ENCODE measurements around the gene ATP7B.
"Not testable (repeated sequence)": the region's sequence is repeated elsewhere in the genome, so short reads cannot be mapped to it uniquely, and the experiment has no call there.

Gene ATP7B

DNA sequence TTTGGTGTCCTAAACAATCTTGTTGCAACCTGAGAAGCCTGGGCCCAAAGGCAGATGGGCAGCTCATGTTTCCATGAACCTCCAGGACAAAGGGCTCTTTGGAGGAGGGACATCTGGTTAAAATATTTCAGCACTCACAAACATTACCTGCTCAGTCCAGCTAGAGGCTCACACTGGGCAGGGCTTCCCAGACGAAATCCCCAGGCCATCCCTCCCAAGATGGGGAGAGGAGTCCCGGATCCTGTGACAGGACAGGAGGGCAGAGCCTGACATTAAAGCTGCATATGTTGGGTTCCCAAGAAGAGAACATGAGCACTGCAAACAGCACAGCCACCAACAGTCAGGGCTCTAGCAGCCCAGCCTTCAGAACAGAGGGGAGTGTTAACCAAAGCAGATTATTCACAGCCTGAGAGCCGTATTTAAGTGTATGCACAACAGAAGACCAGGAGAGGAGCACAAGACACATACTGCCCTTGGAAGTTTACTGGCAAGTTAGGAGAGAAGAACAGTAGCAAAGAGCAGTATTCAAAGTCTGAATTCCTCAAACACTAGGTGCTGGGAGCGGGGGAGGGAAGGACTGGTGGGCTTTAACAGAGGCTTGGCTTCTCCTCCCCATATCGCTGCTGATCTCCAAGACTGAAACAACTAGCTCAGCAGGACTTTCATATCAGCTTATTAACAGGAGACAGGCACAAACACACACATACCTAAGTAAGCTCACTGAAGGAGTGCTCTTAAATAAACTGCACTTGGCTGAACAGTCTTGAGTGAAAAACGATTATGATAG, 12.3 kb downstream of the ATP7B start:
- TF ChIP-seq ZNF274 (IDR thresholded peaks at IDR 0.05; ENCODE audit: low read depth, low read length), result no peak
- H3K4me3 ChIP-seq (ENCODE audit: low read length), result no peak overlapping the region

DNA sequence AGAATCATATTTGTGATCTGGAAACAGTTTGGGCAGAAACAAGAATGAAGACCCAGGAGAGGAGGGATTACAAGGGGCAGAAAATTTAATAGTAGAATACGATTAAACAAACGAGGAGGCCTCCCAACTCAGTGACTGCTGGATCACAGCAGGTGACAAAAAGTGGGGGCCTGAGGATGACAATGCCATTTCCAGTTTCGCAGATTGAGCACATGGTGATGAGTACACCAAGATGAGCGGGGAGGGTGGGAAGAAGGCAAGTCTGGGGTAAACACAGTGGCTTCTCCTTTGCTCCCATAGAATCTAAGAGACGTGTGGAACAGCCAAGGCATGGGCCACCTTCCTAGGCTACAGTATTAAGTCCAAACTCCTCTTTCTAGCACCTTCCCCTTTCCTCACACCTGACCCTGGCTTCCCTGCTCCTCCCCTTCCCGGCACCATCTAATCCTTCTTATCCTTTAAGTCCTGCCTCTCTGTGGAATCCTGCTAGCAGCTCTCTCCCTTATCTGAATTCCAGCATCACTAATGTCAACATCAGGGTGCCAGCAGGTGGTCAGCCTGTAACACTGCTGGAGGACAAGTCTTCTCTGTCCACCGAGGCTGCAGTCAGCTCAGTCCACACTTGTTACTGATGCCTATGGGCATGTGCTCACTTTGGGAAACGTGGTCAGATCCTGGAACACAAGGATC, 13.5 kb downstream of the ATP7B start:
- TF ChIP-seq ZNF274 (IDR thresholded peaks at IDR 0.05; ENCODE audit: low read depth, low read length), result no peak
- H3K4me3 ChIP-seq (ENCODE audit: low read length), result no peak overlapping the region

DNA sequence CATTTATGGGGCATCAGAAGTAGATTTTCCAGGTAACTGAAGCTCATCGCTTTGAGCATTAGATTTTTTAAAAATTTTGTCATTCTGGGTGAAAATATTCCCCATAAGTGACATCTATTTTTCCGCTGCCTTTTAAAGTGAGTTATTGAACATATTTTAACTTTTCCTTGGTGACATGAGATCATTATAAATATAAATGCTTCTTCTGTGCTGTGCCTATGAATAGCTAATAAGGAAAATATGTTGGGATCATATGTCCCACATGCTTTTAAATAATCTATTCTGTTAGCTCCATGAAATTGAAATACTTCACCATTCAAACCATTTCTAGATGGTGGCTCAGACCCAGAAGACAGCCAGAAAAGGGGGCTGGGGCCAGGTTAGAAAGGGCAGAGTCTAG, 14.1 kb downstream of the ATP7B start:
- TF ChIP-seq ZNF274 (IDR thresholded peaks at IDR 0.05; ENCODE audit: low read depth, low read length), result no peak
- no peak overlapping the region for H3K4me3 ChIP-seq (ENCODE audit: low read length)

DNA sequence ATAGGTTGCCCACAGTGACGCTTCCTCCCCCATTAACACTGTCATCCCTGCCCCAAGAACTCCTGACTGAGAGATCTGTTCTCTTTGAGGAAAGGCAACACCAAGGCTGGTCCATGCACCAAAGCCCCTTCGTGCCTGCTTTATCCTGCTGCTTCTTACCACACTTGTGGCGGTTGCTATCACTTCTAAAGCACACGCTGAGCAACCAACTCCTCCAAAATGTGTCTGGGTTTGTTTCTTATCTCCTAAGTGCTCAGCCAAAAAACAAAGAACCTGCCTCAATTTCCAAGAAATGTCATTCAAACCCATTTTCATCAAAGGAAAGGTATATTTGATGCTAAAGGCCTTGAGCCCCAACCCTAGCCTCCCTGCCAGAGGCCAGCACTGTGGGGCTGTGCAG, 14.6 kb downstream of the ATP7B start:
- no peak for TF ChIP-seq ZNF274 (IDR thresholded peaks at IDR 0.05; ENCODE audit: low read depth, low read length)
- H3K4me3 ChIP-seq (ENCODE audit: low read length), result no peak overlapping the region

DNA sequence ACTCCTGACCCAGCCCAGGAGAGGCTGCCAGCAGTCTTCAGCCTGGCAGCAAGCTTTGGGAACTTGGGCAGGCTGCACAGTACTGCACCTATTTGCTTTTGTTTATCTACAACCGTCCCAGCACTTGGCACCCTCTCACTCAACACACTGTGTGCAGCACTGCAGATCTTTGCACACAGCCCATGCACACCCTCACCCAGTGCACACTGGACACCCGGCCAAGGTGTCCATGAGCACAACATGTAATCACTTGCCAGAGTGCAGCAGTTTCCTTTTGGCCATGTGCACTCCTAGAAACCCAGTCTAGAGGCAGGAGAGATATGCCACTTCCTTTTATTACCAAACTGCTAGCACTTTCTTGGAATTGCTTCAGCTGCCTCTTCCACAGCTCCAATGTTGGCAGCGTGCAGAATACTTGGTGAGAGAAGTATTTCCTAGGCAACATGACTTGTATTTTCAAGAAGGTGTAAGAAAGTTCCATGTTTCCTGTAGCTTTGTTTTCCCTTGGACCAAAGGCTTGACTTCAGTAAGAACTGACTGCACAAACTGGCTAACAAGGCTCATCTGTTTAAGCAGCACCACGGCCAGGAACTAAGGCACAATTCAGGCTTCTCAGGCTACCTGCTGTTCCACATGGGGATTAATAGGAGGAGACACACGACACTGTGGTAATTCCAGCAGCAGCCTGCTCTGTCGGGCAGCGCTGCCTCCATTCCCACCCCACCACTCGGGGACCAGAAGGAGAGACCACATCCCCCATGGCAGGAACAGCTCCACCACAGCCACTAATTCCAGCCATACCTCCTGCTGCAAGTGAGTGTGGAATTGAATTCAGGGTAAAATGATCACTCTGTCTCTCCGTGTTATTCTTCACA, 15.3 kb downstream of the ATP7B start:
- H3K4me3 ChIP-seq (ENCODE audit: low read length), result no peak overlapping the region
- TF ChIP-seq ZNF274 (IDR thresholded peaks at IDR 0.05; ENCODE audit: low read depth, low read length), result no peak

DNA sequence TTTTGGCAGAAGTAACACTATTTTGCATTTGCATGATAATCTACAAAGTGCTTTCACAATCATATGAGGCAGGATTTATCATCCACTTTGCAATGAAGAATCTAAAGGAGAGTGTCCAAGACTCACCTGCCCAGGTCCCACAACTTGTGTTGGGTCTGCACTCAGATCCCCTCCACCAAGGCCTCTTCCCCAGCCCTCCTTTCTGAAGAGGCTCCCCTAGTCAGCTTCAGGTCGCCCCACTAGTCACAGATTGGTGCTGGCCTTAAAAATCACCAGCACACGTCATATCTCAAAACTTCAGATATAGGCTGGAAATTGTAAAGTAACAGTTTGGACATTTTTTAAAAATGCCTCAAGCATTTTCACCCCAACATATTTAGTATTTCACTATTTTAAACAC, 17.5 kb downstream of the ATP7B start:
- TF ChIP-seq ZNF274 (IDR thresholded peaks at IDR 0.05; ENCODE audit: low read depth, low read length), result no peak
- H3K4me3 ChIP-seq (ENCODE audit: low read length), result no peak overlapping the region

DNA sequence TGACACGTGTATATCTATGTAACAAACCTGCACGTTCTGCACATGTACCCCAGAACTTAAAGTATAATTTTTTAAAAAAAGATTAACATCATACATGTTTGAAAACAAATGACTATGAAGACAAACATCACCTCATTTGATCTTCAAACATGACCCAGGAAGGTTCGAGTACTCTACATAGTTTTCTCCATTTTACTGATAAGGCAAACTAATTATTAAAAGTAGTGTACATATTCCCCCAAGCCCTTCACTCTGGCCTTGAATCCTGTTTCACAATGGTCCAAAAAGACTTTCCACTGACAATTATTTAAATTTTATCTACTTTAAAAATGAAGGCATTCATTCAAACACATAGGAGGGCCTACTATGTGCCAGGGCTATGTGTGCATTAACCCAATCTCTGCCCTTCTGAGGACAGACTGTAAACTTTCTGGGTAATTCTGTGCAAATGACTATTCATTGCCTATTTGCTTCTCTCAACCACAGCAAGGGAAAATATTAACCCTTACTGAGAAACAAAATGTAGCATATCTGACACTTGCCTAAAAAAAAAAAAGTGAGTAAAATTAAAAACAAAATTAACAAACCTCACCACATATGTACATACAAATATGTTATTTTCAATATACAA, 22.1 kb downstream of the ATP7B start:
- TF ChIP-seq ZNF274 (IDR thresholded peaks at IDR 0.05; ENCODE audit: low read depth, low read length), result no peak

DNA sequence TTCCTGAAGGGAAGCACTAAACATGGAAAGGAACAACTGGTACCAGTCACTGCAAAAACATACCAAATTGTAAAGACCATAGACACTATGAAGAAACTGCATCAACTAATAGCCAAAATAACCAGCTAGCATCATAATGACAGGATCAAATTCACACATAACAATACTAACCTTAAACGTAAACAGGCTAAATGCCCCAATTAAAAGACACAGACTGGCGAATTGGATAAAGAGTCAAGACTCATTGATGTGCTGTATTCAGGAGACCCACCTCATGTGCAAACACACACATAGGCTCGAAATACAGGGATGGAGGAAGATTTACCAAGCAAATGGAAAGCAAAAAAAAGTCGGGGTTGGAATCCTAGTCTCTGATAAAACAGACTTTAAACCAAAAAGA, 26.3 kb downstream of the ATP7B start:
- not testable (repeated sequence) for H3K4me3 ChIP-seq (ENCODE audit: low read length)

More for the DNA sequence above, 22.1 kb downstream of the ATP7B start:
- no peak overlapping the region for H3K4me3 ChIP-seq (ENCODE audit: low read length)

DNA sequence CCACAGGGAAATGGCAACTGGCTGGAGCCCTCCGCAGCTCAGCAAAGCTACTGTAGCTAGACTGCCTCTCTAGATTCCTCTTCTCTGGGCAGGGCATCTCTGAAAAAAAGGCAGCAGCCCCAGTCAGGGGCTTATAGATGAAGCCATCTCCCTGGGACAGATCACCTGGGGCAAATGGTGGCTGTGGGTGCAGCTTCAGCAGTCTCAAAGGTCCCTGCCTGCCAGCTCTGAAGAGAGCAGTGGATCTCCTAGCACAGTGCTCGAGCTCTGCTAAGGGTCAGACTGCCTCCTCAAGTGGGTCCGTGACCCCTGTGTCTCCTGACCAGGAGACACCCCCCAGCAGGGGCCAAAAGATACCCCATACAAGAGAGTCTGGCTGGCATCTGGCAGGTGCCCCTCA, 28.0 kb downstream of the ATP7B start:
- not testable (repeated sequence) for H3K4me3 ChIP-seq (ENCODE audit: low read length)

DNA sequence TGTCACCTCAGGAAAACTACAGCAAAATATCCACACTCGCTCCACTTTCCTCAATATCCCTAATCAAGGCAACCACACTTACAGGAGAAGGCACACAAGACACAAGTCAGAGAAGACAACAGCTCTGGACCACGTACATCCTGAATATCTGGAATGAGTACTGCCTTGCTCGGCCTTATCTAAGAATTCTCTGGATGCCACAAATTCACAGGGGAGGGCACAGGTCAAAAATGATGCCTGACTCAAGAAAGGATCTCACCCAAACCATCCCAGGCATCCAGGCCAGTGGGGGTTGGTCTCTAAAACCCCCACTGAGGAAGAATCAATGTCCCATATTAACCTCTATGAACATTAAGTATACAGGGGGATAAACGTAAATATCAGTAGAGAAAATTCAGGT, 29.9 kb downstream of the ATP7B start:
- H3K4me3 ChIP-seq (ENCODE audit: low read length), result no peak overlapping the region
- no peak for TF ChIP-seq ZNF274 (IDR thresholded peaks at IDR 0.05; ENCODE audit: low read depth, low read length)

DNA sequence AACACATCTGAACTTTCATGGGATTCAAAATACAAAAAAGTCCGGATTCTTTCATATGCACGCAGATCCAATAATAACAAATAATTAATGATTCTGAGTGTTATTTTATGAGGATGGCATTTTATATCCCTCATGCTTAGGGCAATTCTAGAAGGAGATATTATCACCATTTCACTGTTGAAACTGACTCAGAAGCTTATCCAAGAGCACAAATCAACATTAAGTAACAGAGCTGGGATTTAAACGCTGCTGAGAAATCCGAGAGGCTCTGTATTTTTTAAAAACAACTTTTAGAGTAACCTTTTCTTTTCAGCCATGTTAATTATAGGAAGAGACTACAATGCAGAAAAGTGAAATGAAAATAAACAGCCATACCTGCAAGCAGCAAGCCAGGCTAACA, 30.3 kb downstream of the ATP7B start:
- no peak for TF ChIP-seq ZNF274 (IDR thresholded peaks at IDR 0.05; ENCODE audit: low read depth, low read length)
- no peak overlapping the region for H3K4me3 ChIP-seq (ENCODE audit: low read length)

DNA sequence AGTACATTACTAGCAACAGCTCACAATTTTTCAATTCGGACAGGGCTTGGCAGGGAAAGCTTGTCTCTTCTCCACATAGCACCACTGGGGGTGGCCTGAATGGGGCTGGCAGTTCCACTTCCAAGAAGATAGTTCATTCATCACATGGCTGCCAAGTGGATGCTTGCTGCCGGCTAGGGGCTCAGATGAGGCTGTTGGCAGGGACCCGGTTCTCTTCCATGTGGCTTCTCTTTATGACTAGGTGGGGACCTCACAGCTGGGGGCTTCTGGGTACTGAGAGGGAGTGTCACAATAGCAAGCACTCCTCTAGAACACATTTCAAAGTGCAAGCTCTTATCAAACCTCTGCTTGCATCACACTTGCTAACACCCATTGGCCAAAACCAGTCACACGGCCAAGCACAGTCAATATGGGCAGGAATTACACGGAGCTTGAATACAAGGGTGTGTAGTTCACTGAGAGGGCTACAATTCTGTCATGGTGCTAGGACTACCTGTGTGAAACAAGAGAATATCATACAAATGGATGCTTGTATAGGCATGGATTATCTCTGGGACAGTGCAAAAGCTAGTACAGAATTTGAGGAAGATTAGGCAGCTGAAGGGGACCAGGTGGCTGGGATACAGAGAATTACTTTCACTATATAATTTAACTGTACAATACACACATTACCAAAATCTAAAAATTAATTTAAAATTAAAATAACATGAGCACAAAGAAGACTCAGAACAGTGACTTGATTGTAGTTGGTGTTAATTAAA, 32.3 kb downstream of the ATP7B start:
- no peak overlapping the region for H3K4me3 ChIP-seq (ENCODE audit: low read length)
- TF ChIP-seq ZNF274 (IDR thresholded peaks at IDR 0.05; ENCODE audit: low read depth, low read length), result no peak

DNA sequence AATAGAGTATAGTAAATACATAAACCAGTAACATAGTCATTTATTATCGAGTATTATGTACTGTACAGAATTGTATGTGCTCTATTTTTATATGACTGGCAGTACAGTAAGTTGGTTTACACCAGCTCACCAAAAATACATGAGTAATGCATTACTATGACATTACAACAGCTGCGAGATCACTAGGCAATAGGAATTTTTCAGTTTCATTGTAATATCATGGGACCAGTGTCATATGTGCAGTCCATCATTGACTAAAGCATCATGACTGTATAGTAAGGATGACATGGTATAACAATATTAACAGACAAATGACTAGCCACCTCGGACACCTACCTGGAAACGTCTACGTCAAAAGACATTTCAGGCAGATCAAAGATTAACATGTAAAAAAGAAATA, 33.6 kb downstream of the ATP7B start:
- TF ChIP-seq ZNF274 (IDR thresholded peaks at IDR 0.05; ENCODE audit: low read depth, low read length), result no peak
- H3K4me3 ChIP-seq (ENCODE audit: low read length), result no peak overlapping the region

DNA sequence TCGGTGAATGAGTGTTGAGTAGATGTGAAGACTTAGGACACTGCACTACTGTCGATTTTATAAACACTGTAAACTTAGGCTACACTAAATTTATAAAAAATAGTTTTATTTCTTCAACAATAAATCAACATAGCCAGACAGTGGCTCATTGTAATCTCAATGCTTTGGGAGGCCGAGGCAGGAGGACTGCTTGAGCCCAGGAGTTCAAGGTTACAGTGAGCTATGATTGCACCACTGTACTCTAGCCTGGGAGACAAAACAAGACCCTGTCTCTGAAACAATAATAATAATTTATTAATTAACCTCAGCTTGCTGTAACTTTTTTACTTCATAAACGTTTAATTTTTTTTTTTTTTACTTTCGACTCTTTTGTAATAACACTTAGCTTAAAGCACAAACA, 34.4 kb downstream of the ATP7B start:
- no peak for TF ChIP-seq ZNF274 (IDR thresholded peaks at IDR 0.05; ENCODE audit: low read depth, low read length)
- H3K4me3 ChIP-seq (ENCODE audit: low read length), result no peak overlapping the region
